OCI-LY7 (cell line): Measurements from ENCODE around the gene AGBL3. TPM values are rescaled to one million over a fixed set of nuclear protein-coding genes. Genes with fewer than 3 reads are reported as not detected.

Source experiments
- BruUV-seq: library from RNA; stranded (reverse); fragments of 400-500 nt; replicated peaks from 2 replicates; lab custom pipeline; 2021; lab: Mats Ljungman, UMichigan
- CTCF ChIA-PET: fragments of 300-600 bp; sonication (Branson Sonifier 250); formaldehyde crosslinking; loops from one replicate; lab custom pipeline; 2022; ENCODE audit warnings: antibody characterized with exemption; ENCODE audit not compliant: unreplicated experiment; lab: Charles Lee
- POLR2A ChIA-PET: fragments of 300-600 bp; sonication (Branson Sonifier 250); formaldehyde crosslinking; loops from one replicate; lab custom pipeline; 2022; ENCODE audit warnings: antibody characterized with exemption; lab: Charles Lee
- DNase-seq: peaks from one replicate; pipeline ENCODE4 v3.0.0-alpha.2; 2015; ENCODE audit warnings: low spot score
- H2AFZ ChIP-seq: fragments of 200-600 bp; sonication (generic), shearing (Covaris generic); 2 replicates; pipeline ENCODE4 v1.6.1; 2014; ENCODE audit warnings: mild to moderate bottlenecking, antibody characterized with exemption, low read length, moderate library complexity
- H3K27ac ChIP-seq: fragments of 200-600 bp; sonication (generic); 2 replicates; pipeline ENCODE4 v1.5.1; 2014; ENCODE audit warnings: mixed run types, low read depth, mild to moderate bottlenecking, moderate library complexity, low read length, inconsistent platforms; ENCODE audit not compliant: poor library complexity, severe bottlenecking
- H3K36me3 ChIP-seq: fragments of 200-600 bp; sonication (generic); 2 replicates; pipeline ENCODE4 v1.6.1; 2014; ENCODE audit warnings: mild to moderate bottlenecking, antibody characterized with exemption, low read length, moderate library complexity, mixed read lengths; ENCODE audit not compliant: insufficient read depth
- H3K4me1 ChIP-seq: fragments of 200-600 bp; sonication (generic); 2 replicates; pipeline ENCODE4 v1.5.1; 2014; ENCODE audit warnings: mild to moderate bottlenecking, low read length; ENCODE audit not compliant: insufficient read depth, poor library complexity, severe bottlenecking
- H3K4me2 ChIP-seq: fragments of 200-600 bp; sonication (generic); 2 replicates; pipeline ENCODE4 v1.6.1; 2014; ENCODE audit warnings: mild to moderate bottlenecking, low read length
- H3K4me3 ChIP-seq: fragments of 200-600 bp; sonication (generic); 2 replicates; pipeline ENCODE4 v1.5.1; 2014; ENCODE audit warnings: mild to moderate bottlenecking, low read depth, low read length; ENCODE audit not compliant: poor library complexity, severe bottlenecking
- H3K79me2 ChIP-seq: fragments of 200-600 bp; sonication (generic); 2 replicates; pipeline ENCODE4 v1.6.1; 2016; ENCODE audit warnings: low read depth, mild to moderate bottlenecking, low read length, moderate library complexity, mixed read lengths; ENCODE audit not compliant: insufficient read depth
- H3K9me2 ChIP-seq: fragments of 200-600 bp; sonication (generic); 2 replicates; pipeline ENCODE4 v1.6.1; 2016; ENCODE audit warnings: mild to moderate bottlenecking, low read length, mixed read lengths; ENCODE audit not compliant: insufficient read depth
- H3K9me3 ChIP-seq: fragments of 200-600 bp; sonication (generic); 2 replicates; pipeline ENCODE4 v1.6.1; 2014; ENCODE audit warnings: mild to moderate bottlenecking, mixed run types, low read length, mixed read lengths
- H4K20me1 ChIP-seq: fragments of 200-600 bp; sonication (generic); 2 replicates; pipeline ENCODE4 v1.6.1; 2014; ENCODE audit warnings: mild to moderate bottlenecking, antibody characterized with exemption, low read length, moderate library complexity, mixed read lengths; ENCODE audit not compliant: insufficient read depth
- EZH2phosphoT487 ChIP-seq: fragments of 200-600 bp; sonication (generic); IDR thresholded peaks from 2 replicates; pipeline ENCODE4 v1.6.1; 2018; ENCODE audit warnings: low read depth, borderline replicate concordance, mild to moderate bottlenecking, mixed run types, antibody characterized with exemption, low read length, moderate library complexity, mixed read lengths
- intact Hi-C: fragments of 100-400 bp; cut with micrococcal nuclease; formaldehyde crosslinking; loops from one replicate; pipeline ENCODE4 v1.10.0; 2022; ENCODE audit not compliant: unreplicated experiment
- total RNA-seq, 2 experiments: library from RNA; depleted of rRNA in 1 of 2; stranded (reverse); fragments of >200 nt in 1 of 2; shearing (Covaris generic) in 1 of 2; gene quantifications; 2 replicates each; pipeline ENCODE4 v1.2.3, GENCODE V29; 2014 to 2022
- TF ChIP-seq, protein P1 (sequence below): fragments of 200-600 bp; sonication (generic); conservative IDR thresholded peaks from 2 replicates; pipeline ENCODE4 v1.5.1; 2014; ENCODE audit warnings: mild to moderate bottlenecking, antibody characterized with exemption, low read length, moderate library complexity, mixed read lengths

Gene AGBL3
- total RNA-seq, 2 experiments from 2014 or later = 3.5 to 4.9 TPM

- no peak for TF ChIP-seq EZH2phosphoT487
- TF ChIP-seq, protein P1, sequence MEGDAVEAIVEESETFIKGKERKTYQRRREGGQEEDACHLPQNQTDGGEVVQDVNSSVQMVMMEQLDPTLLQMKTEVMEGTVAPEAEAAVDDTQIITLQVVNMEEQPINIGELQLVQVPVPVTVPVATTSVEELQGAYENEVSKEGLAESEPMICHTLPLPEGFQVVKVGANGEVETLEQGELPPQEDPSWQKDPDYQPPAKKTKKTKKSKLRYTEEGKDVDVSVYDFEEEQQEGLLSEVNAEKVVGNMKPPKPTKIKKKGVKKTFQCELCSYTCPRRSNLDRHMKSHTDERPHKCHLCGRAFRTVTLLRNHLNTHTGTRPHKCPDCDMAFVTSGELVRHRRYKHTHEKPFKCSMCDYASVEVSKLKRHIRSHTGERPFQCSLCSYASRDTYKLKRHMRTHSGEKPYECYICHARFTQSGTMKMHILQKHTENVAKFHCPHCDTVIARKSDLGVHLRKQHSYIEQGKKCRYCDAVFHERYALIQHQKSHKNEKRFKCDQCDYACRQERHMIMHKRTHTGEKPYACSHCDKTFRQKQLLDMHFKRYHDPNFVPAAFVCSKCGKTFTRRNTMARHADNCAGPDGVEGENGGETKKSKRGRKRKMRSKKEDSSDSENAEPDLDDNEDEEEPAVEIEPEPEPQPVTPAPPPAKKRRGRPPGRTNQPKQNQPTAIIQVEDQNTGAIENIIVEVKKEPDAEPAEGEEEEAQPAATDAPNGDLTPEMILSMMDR = no peak
- H3K4me2 ChIP-seq = no peak overlapping the region
- peaks cover 12% of the 10 kb centered on the region; the same call in 1 of the 2 replicates for H3K79me2 ChIP-seq
- H3K9me2 ChIP-seq = no peaks in the 10 kb centered on the region
- H2AFZ ChIP-seq = no peak overlapping the region
- no TSS peak for BruUV-seq
- H3K4me3 ChIP-seq = no peak overlapping the region
- CTCF ChIA-PET = no interaction called here
- peaks cover 35% of the 10 kb centered on the region for H3K4me1 ChIP-seq
- intact Hi-C loops = no loop called here
- H3K9me3 ChIP-seq = peaks cover 23% of the 10 kb centered on the region
- peaks cover 82% of the 10 kb centered on the region for H3K36me3 ChIP-seq
- H3K27ac ChIP-seq = no peak overlapping the region
- peaks cover 6% of the 10 kb centered on the region; the same call in 1 of the 2 replicates for H4K20me1 ChIP-seq
- no peak for DNase-seq
- POLR2A ChIA-PET = interaction anchor here (0.5 to 0.8 kb wide), 4 partner anchors 17 to 516 kb away, joined by 3 read pairs; partner anchors contain the start of gene TMEM140
These were observed 178.2 kb downstream of the AGBL3 start for GRCh38 chr7:135164357-135165061.

DNA sequence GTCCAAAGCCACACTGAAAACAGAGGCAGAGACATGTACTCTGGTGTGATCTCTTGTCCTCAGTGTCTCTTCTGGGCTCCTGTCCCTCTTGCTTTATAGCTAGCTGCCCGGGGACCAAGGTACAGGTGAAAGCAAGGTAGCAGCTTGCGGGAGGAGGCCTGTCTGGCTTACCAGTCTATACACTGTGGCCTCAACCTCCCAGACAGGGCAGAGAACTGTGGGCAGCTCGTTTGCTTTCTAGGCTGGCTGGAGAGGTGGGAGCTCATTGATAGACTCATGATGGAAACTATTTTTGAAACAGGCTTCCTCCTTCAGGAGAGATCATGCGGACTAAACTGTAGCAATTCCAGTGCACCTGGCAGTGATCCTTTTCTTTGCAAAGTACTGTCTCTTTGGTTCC, 179.6 kb downstream of the AGBL3 start:
- CTCF ChIA-PET = no interaction called here
- TSS peak; percentile 31 for BruUV-seq
- H3K4me1 ChIP-seq = peaks cover 23% of the 10 kb centered on the region

More for the DNA sequence above, 179.6 kb downstream of the AGBL3 start:
- Histone ChIP-seq H3K9me2 (no peaks in the 10 kb centered on the region), H3K4me2 (no peak overlapping the region), H3K4me3 (no peak overlapping the region), H3K79me2 (peaks cover 16% of the 10 kb centered on the region; the same call in 1 of the 2 replicates), H3K9me3 (peaks cover 19% of the 10 kb centered on the region), H3K36me3 (peaks cover 76% of the 10 kb centered on the region), H4K20me1 (peaks cover 6% of the 10 kb centered on the region; the same call in 1 of the 2 replicates), H3K27ac (no peak overlapping the region), H2AFZ (no peak overlapping the region)
- DNase-seq = no peak
- intact Hi-C loops = no loop called here
- TF ChIP-seq, protein P1 = no peak
- no peak for TF ChIP-seq EZH2phosphoT487
- POLR2A ChIA-PET = no interaction called here
